Prostate gland (tissue), 2 donors: ENCODE results near the gene SERPINI2.

Experiments
- POLR2A ChIP-seq: fragments of 450-650 bp; IDR thresholded peaks from one replicate; pipeline ENCODE4 v1.6.1; 2016; ENCODE audit warnings: antibody characterized with exemption, mild to moderate bottlenecking
- POLR2AphosphoS5 ChIP-seq: sonication (generic); formaldehyde crosslinking; IDR thresholded peaks from one replicate; pipeline ENCODE4 v1.6.1; 2017; ENCODE audit warnings: antibody characterized with exemption
- TF ChIP-seq, protein P1 (sequence below), 4 experiments: fragments of 200-600 bp in 2 of 4; fragments of 450-650 bp in 2 of 4; sonication (generic) in 2 of 4; IDR thresholded peaks; 1 replicate in 3 of 4; 2 replicates in 1 of 4; pipeline ENCODE4 v1.5.1; 2016 to 2019; ENCODE audit warnings: antibody characterized with exemption in 4 of 4, mild to moderate bottlenecking in 2 of 4, moderate library complexity in 2 of 4

DNA sequence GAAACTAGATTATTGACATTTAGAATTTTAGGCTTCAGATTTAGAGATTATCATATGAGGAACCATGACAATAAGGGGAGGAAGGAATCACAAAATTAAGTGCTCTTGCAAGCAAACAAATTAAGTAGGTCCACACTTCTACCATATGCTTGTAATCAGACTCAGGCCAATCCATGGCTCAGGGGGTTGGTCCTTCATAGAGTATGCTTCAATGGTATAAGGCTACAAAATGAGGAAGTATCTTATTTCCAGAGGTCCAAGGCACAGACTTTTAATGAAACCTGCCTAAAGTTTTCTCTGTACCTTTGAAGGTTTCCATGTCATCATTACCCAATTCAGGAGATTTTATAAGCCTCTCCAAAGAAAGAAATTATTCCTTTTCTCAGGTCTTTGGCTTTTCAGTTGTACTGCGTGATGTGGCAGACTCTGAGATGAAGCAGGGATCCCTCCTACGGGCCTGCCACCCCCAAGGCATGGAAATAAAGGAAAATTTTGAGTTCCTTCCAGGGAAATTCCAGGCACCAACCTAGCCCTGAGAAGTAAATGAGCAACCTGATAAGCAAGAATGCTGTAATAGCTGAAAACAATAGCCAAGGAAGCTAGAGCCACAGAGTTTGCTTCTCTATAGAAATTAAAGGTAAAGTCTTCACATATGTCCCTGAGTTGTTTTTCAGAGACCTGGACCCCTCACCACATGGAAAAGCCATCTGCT lies 36.3 kb downstream of the SERPINI2 start:
- TF ChIP-seq, protein P1, sequence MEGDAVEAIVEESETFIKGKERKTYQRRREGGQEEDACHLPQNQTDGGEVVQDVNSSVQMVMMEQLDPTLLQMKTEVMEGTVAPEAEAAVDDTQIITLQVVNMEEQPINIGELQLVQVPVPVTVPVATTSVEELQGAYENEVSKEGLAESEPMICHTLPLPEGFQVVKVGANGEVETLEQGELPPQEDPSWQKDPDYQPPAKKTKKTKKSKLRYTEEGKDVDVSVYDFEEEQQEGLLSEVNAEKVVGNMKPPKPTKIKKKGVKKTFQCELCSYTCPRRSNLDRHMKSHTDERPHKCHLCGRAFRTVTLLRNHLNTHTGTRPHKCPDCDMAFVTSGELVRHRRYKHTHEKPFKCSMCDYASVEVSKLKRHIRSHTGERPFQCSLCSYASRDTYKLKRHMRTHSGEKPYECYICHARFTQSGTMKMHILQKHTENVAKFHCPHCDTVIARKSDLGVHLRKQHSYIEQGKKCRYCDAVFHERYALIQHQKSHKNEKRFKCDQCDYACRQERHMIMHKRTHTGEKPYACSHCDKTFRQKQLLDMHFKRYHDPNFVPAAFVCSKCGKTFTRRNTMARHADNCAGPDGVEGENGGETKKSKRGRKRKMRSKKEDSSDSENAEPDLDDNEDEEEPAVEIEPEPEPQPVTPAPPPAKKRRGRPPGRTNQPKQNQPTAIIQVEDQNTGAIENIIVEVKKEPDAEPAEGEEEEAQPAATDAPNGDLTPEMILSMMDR (IDR thresholded peaks at IDR 0.05) = no peak
- TF ChIP-seq POLR2AphosphoS5 (no peak), POLR2A (no peak)
